Activated CD8-positive, alpha-beta memory T cell treated with anti-CD3 and anti-CD28 coated beads, Interleukin-2, amount 50 U/mL, for 1 hour (primary cell): Measurements from ENCODE around the gene FLT4.

Source experiments
- DNase-seq: peaks from one replicate; pipeline ENCODE4 v3.0.0-alpha.2; 2020; ENCODE audit errors: extremely low read depth

FLT4 gene

GRCh38 chr5:180626661-180627385 lies 22.6 kb downstream of the FLT4 start:
- no peak for DNase-seq

GRCh38 chr5:180625791-180626660 lies 23.4 kb downstream of the FLT4 start:
- no peak for DNase-seq

GRCh38 chr5:180625125-180625790 lies 24.1 kb downstream of the FLT4 start:
- no peak for DNase-seq

GRCh38 chr5:180624587-180624986 lies 24.8 kb downstream of the FLT4 start:
- no peak for DNase-seq

- no peak for DNase-seq
These were observed 25.6 kb downstream of the FLT4 start for GRCh38 chr5:180623844-180624243.

- DNase-seq = no peak
These were observed 26.0 kb downstream of the FLT4 start for GRCh38 chr5:180623411-180623834.

GRCh38 chr5:180622910-180623309 lies 26.5 kb downstream of the FLT4 start:
- DNase-seq = no peak

- DNase-seq = no peak
These were observed 28.1 kb downstream of the FLT4 start for GRCh38 chr5:180621311-180621710.

GRCh38 chr5:180620014-180620413 lies 29.4 kb downstream of the FLT4 start:
- DNase-seq = no peak

GRCh38 chr5:180619563-180619915 lies 29.9 kb downstream of the FLT4 start:
- DNase-seq = no peak

GRCh38 chr5:180618829-180619562 lies 30.4 kb downstream of the FLT4 start:
- DNase-seq = no peak

GRCh38 chr5:180618487-180618828 lies 30.9 kb downstream of the FLT4 start:
- DNase-seq = no peak

GRCh38 chr5:180613814-180614188 lies 35.6 kb downstream of the FLT4 start:
- no peak for DNase-seq

GRCh38 chr5:180613188-180613813 lies 36.1 kb downstream of the FLT4 start:
- DNase-seq = no peak

- no peak for DNase-seq
These were observed 36.7 kb downstream of the FLT4 start for GRCh38 chr5:180612683-180613082.

- DNase-seq = no peak
These were observed 38.1 kb downstream of the FLT4 start for GRCh38 chr5:180611140-180611850.

- no peak for DNase-seq
These were observed 39.4 kb downstream of the FLT4 start for GRCh38 chr5:180609817-180610550.

GRCh38 chr5:180609386-180609785 lies 40.0 kb downstream of the FLT4 start:
- no peak for DNase-seq

GRCh38 chr5:180608572-180609310 lies 40.7 kb downstream of the FLT4 start:
- no peak for DNase-seq
